Stimulated activated CD8-positive, alpha-beta memory T cell treated with anti-CD3 and anti-CD28 coated beads, Interleukin-2, amount 100 ng/mL, for 1 hour (primary cell): ENCODE measurements around the gene ZBTB20.

Source experiments
- DNase-seq, 2 donors: peaks; one replicate each; pipeline ENCODE4 v3.0.0-alpha.2; 2020; ENCODE audit warnings: low read depth in 2 of 2

ZBTB20 gene

DNA sequence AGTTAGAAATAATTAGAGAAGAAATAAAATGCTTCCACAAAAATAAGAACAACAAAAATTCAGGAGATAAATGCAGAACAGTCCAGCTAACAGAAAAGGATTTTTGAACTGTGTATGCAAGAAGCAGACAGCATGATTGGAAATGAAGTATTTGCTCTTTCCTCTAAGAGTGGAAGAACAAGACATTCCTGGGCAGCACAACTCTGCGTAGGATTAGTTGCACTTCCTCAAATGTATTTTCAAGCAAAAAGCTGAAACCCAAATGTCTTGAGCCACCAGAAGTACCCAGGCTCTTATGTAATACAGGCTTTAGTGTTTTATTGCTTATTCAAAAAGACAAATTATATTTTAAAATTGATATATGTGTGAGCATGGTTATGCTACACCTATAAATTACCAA, 127.2 kb downstream of the ZBTB20 start:
- DNase-seq, result no peak

- no peak for DNase-seq
Observed at GRCh38 chr3:115018694-115019093, 128.4 kb downstream of the ZBTB20 start.

DNA sequence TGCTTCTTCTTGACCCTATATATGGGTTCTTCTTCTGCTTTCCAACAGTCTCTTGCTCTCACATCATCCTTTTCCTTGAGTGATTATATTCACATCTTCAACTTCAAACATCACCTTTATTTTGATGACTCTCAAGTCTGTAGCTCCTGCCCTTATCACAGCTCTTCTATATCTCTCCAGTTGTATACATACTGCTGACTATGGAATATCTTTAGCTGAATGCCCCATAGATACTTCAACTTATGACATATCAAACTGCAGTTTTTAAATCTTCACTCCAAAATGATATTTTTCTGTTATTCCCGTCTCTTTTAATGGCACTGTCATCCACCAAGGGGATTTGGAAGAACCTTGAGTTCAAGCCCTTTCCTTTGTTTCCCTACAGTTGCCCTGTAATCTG, 139.1 kb downstream of the ZBTB20 start:
- DNase-seq, result no peak

- no peak for DNase-seq
Observed at GRCh38 chr3:115004201-115005140, 142.6 kb downstream of the ZBTB20 start.

DNA sequence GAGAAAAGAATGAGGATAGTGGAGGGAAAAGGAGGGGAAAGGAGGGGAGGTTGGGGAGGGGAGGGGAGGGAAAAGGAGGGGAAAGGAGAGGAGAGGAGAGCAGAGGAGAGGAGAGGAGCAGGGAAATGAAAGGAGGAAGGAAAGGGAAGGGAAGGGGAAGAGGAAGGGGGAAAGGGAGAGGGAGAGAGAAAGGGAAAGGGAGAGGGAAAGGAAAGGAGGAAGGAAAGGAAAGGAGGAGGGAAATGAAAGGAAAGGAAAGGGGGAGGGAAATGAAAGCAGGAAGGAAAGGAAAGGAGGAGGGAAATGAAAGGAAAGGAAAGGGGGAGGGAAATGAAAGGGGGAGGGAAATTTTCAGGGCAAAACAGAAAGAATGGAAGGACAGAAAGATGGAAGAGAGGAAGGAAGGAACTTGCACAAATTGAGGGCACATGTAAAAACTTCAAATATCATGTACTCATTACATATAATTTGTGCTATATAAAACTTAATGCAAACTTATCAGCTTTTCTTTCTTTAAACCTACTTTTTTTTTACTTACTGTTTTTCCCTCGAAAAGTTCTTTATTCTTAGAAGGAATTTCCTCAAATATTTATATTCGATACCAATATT, 148.0 kb downstream of the ZBTB20 start:
- DNase-seq, result no peak

DNA sequence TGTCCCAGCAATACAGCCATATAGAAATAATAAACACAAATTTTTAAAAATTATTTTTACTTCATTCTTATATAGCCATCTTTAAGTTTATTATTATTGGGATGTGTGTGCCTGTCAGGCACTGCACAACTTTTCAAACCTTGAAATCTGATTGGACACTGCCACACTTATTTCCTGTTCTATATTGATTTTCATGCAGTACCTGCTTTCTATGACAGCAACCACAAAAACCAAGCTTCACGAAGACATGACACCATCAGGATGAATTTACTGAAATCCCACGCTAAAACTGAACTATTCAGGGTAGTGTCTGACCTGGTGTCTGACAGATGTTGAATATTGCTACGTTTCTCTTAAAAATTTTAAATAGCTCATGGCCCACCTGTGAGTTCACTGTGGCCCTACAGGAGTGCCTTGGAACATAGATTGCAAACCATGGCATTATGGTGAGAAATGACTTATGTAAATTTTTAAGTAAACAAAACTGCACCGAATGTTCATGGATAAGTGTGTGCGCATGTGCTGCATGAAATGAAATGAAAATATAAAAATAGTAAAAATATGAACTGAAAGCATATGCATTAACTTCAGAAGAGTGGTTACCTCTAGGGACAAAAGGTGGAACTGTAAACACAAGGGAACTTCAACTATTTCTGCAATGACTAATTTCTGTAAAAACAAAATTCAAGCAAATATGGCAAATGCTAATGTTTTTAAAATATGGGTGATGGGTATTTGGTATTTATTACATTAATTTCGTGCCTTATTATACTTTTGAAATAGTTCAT, 152.3 kb downstream of the ZBTB20 start:
- DNase-seq, result no peak

DNA sequence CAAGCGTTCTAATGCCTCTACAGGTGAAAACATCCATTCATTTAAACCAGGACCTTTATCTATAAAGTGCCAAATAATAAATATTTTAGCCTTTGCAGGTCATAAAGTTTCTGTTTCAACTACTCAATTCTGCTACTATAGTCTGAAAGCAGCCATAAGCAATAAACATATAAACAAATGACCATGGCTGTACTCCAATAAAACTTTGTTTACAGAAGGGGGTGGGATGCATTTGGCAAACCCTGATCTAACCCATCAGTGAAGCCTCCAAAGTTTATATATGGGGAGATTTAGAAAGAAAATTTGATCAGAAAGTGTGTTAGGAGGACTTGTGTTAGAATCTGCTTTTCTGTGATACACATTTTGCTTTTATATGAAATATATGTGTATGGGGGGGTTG, 161.3 kb downstream of the ZBTB20 start:
- no peak for DNase-seq

GRCh38 chr3:114983248-114983647, 163.8 kb downstream of the ZBTB20 start:
- DNase-seq, result no peak

GRCh38 chr3:114974387-114974786, 172.7 kb downstream of the ZBTB20 start:
- DNase-seq, result no peak

- DNase-seq, result no peak
Observed at GRCh38 chr3:114973536-114973935, 173.6 kb downstream of the ZBTB20 start.

- DNase-seq, result no peak
Observed at GRCh38 chr3:114967168-114967567, 179.9 kb downstream of the ZBTB20 start.

DNA sequence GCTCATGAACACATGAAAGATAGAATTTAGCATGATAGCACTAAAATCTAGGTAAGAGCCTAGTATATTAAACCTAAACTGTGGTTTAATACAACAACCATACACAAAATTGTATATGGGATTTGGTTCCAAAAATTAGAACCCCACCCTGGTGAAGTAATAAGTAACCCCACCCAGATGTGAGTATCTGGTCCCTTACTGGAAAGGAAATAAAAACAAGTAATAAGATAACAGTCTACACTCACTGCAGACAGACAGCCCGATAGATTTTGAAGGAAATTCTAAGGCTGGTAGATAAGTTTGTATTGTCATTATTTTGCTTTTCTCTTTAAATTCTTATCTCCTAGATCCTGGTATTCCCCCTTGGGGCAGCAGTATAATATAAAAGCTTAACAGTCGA, 184.9 kb downstream of the ZBTB20 start:
- DNase-seq, result no peak

- no peak for DNase-seq
Observed at GRCh38 chr3:114958930-114959329, 188.2 kb downstream of the ZBTB20 start.

DNA sequence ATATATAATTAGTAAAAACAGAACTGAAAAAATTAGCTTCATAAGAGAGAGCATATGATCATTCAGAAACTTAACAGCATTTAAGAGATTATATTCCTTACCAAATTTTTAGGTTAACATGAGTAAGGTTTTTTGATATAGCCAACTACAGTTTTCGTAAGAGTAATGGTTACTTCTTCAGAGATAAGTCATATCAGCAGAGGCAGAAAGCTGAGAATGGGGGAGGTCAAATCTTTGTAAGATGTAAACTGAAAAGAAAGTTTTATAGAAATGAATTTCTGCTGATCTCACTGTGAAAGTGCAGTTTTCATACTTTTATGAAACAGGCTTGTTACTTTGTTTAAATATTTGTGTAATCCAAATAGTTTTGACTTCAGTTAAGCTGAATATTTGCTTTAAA, 193.3 kb downstream of the ZBTB20 start:
- no peak for DNase-seq

DNA sequence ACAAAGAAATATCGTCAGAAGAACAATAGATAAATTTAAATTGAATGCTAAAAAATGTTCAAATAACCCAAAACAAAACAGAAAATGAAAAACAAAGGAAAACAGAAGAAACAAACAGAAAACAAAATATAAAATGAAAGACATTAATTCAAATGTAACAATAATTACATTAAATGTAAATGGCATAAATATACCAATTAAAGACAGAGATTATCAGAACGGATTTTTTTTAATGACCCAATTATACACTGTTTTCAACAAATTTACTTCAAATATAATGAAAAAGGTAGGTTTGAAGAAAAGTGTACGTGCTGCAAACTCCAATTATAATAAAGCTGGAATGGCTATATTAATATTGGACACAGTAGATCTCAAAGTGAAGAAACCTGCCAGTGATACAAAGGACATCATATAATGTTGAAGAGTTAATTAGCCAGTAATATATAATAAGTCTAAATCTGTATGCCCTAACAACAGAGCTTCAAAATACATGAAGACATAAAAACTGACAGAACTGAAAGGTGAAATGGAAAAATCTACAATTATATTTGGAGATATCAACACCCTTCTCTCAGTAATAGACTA, 193.8 kb downstream of the ZBTB20 start:
- no peak for DNase-seq

- no peak for DNase-seq
Observed at GRCh38 chr3:114942773-114943172, 204.3 kb downstream of the ZBTB20 start.

- DNase-seq, result no peak
Observed at GRCh38 chr3:114941626-114942309, 205.3 kb downstream of the ZBTB20 start.

DNA sequence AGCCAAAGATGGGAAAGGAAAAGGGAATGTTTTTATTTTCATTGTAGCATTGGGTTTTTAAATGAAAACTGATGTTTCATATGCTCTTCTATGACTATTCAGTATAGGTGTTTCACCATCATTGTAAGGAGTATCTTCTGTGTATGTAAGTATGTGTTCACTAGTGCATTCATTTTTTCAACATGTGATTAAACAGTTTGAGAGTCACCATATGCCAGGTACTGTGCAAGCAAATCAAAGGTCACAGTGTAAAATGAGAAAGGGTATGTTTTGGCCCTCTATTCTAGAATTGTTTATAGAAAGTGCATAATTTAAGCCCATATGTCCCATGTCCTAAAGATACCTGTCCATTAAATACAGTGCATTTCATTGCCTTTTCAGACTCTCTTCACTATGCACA, 207.2 kb downstream of the ZBTB20 start:
- no peak for DNase-seq

DNA sequence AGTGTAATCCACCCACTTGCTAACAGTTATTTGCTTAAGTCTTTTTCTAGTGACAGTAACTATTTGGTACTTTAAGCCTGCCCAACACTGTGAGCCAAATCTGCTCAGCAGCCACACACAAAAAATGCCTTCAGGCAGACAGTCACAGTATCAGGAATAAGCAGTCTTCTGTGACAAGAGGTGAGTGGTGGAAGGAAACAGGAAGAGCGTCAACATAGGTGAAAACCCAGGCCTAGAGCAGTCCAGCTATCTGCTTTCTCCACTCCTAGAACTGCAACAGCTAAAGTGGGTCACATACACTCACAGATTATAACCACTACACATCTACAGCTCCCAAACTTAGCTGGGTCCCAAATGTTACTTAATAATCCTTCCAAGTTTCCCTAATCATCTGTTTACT, 213.7 kb downstream of the ZBTB20 start:
- DNase-seq, result no peak

- DNase-seq, result no peak
Observed at GRCh38 chr3:114929971-114930732, 216.9 kb downstream of the ZBTB20 start.
